CD4-positive, alpha-beta T cell treated with Interleukin-15 for 4 hours (primary cell): ENCODE data around the gene TBC1D22B.
A peak's percentile ranks its signal among the peaks of the same experiment; 100 is the strongest.
"Not testable (repeated sequence)": the region's sequence is repeated elsewhere in the genome, so short reads cannot be mapped to it uniquely, and the experiment has no call there.

ENCODE experiments used
- DNase-seq: peaks from one replicate; pipeline ENCODE4 v3.0.0-alpha.2; 2020; ENCODE audit warnings: low spot score

Gene TBC1D22B

DNA sequence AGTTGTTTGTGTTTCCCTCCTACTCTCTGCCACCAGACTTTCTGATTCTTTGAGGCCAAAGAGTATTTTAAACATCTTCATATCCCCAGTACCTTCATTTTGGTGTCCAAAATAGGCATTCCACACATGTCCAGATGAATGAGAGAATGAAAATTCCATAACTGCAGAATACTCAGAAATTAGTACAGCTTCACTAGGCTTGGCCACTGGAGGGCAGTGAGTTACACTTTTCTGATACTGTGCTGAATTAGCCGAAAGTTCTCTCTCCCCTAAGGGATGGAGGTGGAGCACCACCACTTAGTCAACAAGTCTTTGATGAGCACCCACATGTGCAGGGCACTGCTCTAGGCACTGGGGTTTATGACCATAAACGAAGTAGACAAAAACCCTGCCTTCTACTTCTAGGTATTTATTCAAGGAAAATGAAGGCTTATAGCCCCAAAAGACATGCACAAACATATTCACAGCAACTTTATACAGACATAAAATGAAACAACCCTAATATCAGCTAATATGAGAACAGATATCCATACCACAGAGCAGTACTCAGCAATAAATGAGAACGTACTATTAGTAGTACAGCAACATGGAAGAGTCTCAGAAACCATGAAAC, 46.4 kb downstream of the TBC1D22B start:
- DNase-seq, result peak; percentile 9

DNA sequence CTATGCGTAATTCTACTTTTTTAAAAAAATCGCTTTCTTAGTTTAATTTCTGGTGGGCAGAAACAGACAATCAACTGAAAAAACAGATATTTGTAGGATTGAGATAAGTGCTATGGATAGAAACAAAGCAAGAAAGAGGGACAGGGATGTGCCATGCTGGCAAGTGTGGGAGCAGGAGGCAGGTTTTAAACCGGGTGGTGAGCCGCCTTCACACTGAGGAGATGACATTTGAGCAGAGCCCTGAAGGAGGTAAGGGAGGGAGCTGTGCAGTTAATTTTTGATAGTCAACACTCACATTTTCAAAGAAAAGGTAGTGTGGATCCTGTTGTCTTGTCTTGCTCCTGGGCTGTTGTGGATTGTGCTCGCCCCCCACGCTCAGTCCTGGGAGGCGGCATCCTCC, 47.2 kb downstream of the TBC1D22B start:
- no peak for DNase-seq

DNA sequence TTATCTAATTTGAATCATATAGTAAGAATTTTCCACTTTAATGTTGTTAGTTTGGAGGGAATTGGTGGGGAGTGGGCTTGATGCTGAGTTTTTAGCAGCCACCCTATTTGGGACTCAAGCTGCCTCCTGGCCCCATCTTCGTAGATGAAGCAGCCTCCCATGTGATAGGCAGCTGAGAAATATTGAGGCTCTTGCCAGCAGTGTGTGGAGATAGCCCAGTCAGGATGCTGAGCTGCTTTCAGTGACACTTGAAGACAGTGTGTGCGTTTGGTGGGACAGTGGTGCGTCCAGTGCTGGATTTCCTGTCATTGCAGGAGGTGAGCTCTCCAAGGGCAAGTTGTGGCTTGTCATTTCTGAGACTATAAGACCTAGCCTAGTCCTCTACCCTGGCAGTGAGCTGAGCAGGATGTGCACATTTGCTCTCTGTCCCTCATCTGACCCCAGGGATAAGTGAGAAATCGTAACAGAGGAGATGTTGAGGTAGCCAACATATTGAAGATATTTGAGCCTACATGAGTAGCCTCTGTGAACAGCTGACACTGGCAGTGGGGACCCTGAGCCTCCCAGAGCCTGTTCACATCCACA, 48.4 kb downstream of the TBC1D22B start:
- no peak for DNase-seq

DNA sequence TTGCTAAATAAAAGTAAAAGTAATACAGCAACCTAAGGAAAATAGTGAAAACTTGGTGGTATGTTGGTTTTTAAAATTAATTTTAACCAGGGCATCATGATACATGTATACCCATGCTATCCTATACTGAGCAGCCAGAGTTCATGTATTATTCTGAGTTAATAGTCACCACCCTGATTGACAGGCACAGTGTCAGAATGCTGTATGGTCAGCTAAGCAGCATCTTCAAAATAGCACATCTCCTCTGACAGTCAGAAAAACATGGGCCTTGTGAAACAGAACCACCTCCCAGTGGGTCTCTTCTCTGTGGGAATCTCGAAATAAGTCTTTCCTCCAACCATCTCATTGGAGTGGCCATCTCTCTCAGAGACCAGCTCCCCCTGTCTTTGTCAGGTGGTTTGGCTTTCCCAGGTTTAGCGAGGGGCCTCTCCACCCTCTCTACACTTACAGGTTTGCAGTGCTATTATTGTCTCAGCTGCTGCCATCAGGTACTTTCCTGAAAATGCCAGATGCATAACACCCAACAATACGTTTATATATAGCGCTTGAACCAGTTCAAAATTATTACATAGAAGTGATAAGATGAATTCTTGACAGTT, 49.2 kb downstream of the TBC1D22B start:
- no peak for DNase-seq

DNA sequence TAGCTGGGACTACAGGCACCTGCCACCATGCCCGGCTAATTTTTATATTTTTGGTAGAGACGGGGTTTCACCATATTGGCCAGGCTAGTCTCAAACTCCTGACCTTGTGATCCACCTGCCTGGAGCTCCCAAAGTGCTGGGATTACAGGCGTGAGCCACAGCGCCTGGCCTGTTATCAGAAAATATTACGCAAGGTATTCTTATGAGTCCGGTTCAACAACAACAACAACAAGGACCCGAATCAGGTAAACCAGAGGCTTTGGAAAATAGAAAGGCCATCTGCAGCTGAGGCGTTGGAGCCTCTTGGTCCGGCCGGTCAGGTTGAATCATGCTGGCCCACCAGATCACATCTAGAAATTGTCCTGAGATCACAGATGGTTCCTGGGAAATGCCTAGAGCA, 49.9 kb downstream of the TBC1D22B start:
- not testable (repeated sequence) for DNase-seq

DNA sequence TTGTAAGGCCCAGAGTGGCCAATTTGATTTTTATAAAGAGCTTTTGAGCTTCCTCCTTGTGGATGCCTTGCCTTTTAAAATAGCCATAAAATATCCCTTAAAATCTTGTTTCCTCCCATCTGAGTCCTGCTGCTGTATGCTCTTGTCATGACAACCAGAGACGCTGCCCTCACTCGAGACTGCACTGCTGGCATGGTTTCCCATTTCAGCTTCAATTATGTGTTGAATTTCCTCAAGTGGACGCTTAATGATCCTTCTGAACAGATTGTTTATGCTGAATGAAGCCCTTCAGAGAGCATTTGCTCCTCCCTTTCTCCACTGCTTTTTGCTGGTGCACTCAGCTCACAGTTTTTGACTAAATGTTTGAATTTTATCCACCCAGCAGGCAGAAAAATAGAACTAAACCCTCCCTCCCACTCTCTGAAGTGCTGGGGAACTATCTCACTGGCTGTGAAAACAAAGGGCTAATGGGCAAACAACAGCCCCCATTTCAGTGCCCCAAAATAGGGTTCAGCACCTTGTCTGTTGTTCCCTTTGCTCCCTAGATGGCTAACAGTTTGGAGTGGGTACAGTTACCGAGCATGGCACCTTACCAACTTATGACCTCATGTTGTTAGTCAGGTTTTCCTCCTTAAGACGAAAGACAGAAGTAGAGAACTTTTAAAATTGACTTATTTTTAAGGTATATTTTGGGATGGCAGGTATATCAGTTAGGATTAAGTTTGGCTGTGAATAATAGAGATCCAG, 50.7 kb downstream of the TBC1D22B start:
- DNase-seq, result no peak

DNA sequence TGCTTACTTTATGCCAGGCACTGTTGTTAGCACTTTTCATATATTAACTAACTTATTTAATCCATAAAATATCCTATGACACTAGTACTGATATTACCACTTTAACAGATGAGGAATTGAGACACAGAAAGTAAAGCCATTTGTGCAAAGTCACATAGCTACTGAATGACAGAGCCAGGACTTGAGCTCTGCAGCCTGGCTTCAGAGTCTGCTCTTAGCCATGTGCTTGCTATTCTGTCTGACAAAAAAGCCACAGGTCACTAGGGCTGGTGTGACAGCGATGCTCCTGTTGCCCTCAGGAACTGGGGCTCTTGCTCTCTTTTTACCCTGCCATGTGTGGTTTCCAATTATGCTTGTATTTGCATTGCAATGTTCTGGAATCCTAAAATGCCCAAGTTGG, 51.5 kb downstream of the TBC1D22B start:
- no peak for DNase-seq

DNA sequence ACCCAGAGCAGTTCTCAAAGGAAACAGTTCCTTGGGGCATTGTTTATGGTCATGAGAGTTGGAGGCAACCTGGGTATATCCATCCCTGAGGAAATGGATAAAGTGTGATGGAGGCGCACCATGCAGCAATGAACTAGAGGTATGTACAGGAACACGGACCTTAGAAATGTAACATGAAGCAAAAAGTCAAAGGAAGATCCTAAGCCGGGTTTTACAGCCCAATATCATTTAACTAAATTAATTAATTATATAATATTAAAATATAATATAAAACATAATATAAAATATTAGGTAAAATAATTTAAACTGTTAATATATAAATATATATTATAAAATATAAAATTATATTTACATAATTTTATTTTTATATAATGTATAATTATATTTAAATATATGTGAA, 52.1 kb downstream of the TBC1D22B start:
- DNase-seq, result no peak

DNA sequence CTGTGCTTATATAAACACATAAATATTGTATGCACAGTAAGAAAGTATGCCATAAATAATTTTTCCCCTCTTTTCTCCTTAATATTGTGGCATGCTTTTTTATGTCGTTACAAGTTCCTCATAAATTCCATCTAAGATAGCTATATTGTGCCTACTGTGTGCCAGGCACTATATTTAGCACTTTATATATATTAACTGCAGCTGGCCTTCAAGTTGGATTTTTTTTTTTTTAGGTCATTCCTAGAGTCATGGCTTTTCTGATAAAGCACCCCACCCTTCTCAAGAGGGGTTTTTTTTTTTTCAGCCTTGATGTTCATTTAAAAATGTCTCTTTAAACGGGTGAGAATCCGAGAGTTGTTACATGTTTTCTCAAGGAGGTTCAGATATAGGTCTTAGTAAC, 53.4 kb downstream of the TBC1D22B start:
- DNase-seq, result no peak

DNA sequence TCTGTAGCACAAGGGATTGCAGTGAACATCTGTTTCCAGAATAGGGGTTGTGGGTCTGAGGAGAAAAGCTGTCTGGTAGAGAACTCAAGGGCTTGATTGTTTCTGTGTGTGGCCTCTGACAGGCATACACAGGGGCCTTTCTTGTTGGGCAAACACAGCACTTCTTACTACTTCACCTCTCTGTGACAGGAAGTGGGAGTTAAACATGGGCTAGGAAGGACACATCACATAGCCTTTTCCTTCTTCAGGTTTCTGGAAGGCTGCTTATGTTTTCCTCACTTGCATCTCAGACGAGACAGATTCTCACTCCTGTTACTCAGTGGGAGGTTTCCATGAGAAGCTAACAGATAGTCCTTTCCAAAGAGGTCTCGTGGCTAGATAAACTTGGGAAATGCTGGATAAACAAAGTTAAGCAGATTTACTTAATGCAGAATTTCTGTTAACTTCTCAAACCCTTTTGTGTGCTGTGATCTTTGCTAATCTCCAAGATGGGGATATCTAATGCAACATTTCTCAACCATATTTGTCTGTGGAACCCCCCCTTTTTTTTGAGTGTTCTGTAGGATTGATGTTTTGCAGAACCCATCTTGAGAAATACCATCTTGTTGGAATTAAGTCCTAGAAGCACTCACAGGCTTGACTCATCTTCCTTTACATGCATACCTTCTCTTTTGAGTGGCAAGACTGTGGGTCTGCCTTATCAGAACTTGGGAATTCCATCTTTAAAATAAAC, 54.3 kb downstream of the TBC1D22B start:
- DNase-seq, result no peak

DNA sequence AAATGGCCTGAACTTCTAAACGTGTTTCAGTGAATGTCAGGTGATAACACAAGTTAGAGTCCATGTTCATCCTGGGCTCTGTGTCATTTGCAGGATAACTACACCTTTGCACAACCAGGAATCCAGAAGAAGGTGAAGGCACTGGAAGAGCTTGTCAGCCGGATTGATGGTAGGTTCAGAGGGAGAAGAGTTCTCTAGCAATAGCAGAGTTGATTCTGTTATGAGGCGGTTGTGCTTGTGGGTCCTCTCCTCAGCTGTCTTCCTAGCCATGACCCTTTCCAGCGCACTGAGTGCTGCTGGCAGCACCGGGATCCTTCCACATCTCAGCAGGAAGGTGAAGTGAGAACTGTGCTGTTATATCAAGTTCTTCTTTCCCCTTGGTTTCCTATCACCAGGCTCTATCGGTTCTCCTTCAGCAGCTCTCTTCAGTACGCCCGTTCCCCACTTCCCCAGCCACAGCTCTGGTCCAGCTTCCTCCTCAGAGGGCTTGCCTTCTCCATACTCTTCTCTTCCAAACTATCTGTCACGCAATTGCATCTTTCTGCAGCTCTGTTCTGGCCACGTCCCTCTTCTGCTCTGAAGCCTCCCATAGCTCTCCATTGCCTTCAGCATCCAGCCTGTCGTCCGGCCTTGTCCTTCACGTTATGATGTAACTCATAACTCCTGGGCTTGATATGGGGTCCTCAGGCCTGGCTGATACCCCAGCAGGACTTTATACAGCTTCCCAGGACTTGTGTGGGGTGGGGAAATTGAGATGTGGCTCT, 56.3 kb downstream of the TBC1D22B start:
- DNase-seq, result no peak

DNA sequence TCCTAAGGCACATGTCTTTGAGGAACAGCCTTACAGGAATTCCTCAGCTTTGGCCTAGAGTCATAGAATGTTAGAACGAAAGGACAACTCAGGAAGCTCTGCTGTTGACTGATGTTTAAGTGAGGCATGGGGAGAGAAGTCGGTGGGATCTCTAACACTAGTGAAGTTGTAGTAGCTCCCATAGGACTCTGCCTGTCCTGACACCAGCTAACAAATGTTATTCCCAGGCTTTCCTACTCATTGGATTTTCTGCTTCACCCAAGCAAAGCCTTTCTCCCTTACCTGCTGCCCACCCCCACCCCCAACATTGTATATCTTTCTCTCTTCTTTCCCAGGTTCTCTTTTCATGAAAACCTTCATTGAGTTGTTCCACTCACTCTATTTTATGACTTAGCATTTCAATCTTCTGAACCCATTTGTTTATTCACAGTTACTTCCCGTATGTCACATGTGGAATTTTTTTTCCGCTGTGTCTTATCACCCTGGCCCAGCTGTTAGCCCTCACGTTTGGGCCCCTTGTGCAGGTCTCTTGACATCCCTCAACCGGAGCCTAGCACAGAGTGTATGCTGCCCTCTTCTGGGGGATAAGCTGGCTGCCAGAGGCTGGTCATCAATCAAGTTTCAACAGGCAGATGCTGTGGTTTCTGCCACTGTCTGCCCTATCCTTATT, 57.0 kb downstream of the TBC1D22B start:
- DNase-seq, result peak; percentile 36

DNA sequence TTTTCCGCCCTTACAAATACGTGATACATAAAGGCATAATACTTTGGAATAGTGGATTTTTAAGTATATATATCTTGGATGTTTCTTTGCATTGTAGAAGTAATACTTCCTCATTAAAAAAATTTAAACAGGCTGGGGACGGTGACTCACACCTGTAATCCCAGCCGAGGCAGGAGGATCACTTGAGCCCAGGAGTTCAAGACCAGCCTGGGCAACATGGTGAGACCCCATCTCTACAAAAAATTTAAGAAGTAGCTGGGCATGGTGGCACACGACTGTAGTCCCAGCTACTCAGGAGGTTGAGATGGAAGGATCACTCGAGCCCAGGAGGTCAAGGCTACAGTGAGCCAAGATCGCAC, 57.6 kb downstream of the TBC1D22B start:
- DNase-seq, result no peak

DNA sequence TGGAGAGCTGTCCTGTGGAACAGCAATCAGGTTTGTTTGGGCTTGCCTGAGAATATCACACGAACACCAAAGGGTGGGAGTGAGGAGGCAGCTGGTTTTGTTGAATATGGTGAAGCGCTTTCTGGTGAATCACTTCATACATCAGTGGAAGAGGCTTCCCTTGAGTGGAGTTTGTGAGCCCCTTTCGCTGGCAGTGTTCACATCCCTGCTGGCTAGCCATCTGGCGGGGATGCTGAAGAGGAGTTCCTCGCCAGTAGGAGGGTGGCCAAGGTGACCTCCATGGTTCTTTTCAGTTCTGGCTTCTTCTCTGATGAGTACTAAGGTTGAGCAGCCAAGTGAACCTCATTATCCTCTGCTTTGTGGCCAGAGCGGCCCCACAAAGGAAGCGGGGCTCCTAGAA, 58.5 kb downstream of the TBC1D22B start:
- DNase-seq, result no peak

DNA sequence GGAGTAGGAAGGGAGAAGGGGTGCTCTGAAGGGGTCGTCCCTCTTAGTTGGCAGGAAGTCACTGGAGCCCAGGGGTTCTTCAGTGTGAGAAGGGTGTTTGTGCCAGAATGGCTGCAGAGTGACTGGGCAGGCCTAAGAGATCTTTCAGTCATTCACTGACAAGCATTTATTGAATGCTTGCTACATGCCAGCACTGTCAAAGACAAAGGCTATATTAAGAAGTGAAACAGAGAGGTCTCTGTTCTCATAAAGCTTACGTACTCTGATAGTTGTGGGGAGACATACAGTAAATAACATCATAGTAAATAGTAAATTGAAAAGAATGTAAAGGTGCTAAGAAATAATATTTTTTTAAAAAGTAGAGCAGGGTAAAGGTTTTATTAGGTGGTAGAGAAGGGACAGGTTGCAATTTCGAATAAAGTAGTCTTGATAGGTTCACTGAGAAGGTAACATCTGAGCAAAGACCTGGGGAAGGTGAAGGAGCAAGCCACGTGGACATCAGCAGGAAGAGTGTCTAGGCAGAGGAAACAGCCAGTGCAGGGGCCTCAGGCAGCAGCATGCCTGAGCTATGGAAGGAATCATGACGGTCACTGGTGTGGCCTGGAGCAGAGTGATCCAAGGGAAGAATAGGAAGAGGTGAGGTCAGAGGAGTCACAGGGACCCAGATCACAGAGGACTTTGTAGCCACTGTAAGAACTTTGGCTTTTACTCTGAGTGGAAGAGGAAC, 59.9 kb downstream of the TBC1D22B start:
- no peak for DNase-seq

DNA sequence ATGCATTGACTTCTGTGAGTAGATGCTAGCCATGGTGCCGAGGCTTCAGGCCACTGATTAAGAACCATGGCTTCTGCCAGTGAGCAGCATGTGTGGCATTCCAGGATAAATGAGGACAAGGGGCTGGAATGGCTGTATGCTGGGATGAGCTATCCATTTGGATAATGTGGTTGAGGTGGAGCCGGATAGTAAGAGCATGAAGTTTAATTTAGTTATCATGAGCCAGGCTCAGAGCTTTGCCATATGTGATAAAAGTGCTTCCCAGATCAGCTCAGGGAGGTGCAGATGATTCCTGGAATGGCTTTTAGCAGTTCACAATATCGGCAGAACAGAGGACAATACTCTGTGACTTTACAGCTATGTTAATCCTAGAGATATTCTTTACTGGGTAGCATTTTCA, 61.6 kb downstream of the TBC1D22B start:
- no peak for DNase-seq

DNA sequence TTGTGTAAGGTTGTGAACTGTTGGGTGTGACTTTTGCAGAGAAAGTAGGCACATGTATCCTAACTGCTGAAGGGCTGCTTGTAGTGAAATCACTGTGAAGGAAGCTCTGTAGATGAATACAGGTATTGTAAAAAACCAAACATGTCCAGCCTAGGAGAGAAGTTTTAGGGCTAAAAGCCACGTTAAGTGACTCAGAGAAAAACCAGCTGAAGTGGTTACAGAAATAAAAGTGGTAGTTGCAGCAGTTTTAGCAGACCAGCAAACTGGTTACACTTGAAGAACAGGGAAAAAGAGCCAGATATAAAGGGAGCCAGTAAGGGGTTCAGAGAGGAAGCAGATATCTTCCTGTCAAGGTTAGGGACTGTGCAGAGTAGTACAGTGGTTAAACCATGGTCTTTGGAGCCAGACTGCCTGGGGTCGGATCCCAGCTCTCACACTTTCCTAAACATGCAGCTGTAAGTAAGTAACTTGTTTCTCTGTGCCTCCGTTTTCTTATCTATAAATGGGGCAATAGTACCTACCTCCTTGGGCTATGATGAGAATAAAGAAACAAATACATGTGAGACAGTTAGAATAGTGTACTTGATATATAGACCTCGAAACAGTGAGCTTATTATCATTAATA, 62.4 kb downstream of the TBC1D22B start:
- DNase-seq, result no peak

DNA sequence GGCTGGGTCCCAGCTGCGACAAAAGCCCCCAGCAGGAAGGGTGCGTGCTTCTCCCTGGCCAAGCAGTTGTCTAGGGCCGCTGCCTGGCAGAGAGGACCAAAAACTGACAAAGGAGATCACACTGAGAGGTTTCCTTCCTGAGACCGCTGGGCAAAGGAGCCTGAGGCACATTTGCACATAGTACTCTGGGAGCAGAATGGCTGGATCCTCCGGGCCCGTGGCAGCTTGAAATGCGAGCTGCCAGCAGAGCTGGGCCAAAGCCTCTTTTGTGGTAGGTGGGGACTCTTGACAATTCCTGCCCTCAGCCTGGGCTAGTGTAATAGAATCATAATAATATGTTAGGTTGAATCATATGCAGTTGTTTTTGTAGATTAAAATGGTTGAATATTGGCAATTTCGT, 63.1 kb downstream of the TBC1D22B start:
- no peak for DNase-seq

DNA sequence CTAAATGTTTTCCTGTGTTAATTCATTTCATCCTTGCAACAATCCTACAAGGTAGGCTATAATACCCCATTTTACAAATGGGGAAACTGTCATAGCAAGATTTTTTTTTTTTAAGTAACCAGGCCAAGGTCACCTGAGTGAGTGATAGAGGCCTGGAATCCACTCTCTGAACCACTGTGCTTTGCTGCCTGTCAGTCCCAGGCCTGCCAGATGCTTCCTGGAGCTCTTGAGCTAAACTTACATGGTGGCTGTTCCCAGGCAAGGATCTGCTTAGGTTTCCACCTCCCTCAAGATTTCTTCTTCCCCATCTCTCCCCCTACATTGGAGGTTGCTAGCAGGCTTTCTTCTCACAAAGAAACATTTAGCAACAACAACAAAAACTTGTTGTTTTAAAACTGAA, 63.5 kb downstream of the TBC1D22B start:
- no peak for DNase-seq
